PC-9 (cell line): ENCODE measurements around the gene CRACR2A. TPM values are rescaled to one million over a fixed set of nuclear protein-coding genes. Genes with fewer than 3 reads are reported as not detected.

ENCODE experiments used
- BruUV-seq: library from RNA; stranded (reverse); fragments of 400-500 nt; replicated peaks from 2 replicates; lab custom pipeline; 2021; lab: Mats Ljungman, UMichigan
- CTCF ChIA-PET: fragments of 300-600 bp; sonication (Branson Sonifier 250); formaldehyde crosslinking; loops from one replicate; lab custom pipeline; 2022; ENCODE audit warnings: antibody characterized with exemption; lab: Charles Lee
- POLR2A ChIA-PET: fragments of 300-600 bp; sonication (Branson Sonifier 250); formaldehyde crosslinking; loops from one replicate; lab custom pipeline; 2022; ENCODE audit warnings: antibody characterized with exemption; ENCODE audit not compliant: unreplicated experiment; lab: Charles Lee
- DNase-seq, 2 experiments: peaks; one replicate each; pipeline versions ENCODE4 v3.0.0 to v3.0.0-alpha.2; 2015 to 2022; ENCODE audit warnings: mixed read lengths in 1 of 2
- H2AFZ ChIP-seq: fragments of 200-600 bp; sonication (generic); 2 replicates; pipeline ENCODE4 v1.8.1; 2017; ENCODE audit warnings: antibody characterized with exemption
- H3F3A ChIP-seq: fragments of 200-600 bp; sonication (generic); 2 replicates; pipeline ENCODE4 v1.8.1; 2017; ENCODE audit warnings: antibody characterized with exemption, mild to moderate bottlenecking, low read depth; ENCODE audit not compliant: insufficient read depth
- H3K27ac ChIP-seq: fragments of 200-600 bp; sonication (generic); 2 replicates; pipeline ENCODE4 v1.6.1; 2016; ENCODE audit warnings: mixed run types
- H3K27me3 ChIP-seq: fragments of 200-600 bp; sonication (generic); 2 replicates; pipeline ENCODE4 v1.6.1; 2016; ENCODE audit warnings: low read depth, mixed run types; ENCODE audit not compliant: insufficient read depth
- H3K36me3 ChIP-seq: fragments of 200-600 bp; sonication (generic); 2 replicates; pipeline ENCODE4 v1.6.1; 2016; ENCODE audit warnings: low read depth, mixed run types
- H3K4me1 ChIP-seq: fragments of 200-600 bp; sonication (generic); replicated peaks from 2 replicates; pipeline ENCODE4 v1.6.1; 2016; ENCODE audit warnings: mixed run types; ENCODE audit not compliant: insufficient read depth
- H3K4me2 ChIP-seq: fragments of 200-600 bp; sonication (generic); 2 replicates; pipeline ENCODE4 v1.6.1; 2017; ENCODE audit warnings: mixed run types
- H3K4me3 ChIP-seq: fragments of 200-600 bp; sonication (generic); 2 replicates; pipeline ENCODE4 v1.6.1; 2016; ENCODE audit warnings: mixed run types
- H3K79me2 ChIP-seq: fragments of 200-600 bp; sonication (generic); 2 replicates; pipeline ENCODE4 v1.6.1; 2017; ENCODE audit warnings: low read depth, mixed run types
- H3K9me2 ChIP-seq: fragments of 200-600 bp; sonication (generic); 2 replicates; pipeline ENCODE4 v1.8.1; 2017; ENCODE audit warnings: mild to moderate bottlenecking; ENCODE audit not compliant: insufficient read depth
- H3K9me3 ChIP-seq: fragments of 200-600 bp; sonication (generic); 2 replicates; pipeline ENCODE4 v1.8.1; 2016; ENCODE audit warnings: low read depth; ENCODE audit not compliant: insufficient read depth
- H4K20me1 ChIP-seq: fragments of 200-600 bp; sonication (generic); 2 replicates; pipeline ENCODE4 v1.8.1; 2017; ENCODE audit not compliant: insufficient read depth
- CTCF ChIP-seq: fragments of 200-600 bp; sonication (generic); conservative IDR thresholded peaks from 2 replicates; pipeline ENCODE4 v1.6.1; 2017; ENCODE audit warnings: mixed run types, antibody characterized with exemption, mild to moderate bottlenecking, moderate library complexity
- EZH2 ChIP-seq: fragments of 200-600 bp; sonication (generic); IDR thresholded peaks from 2 replicates; pipeline ENCODE4 v1.8.0; 2017; ENCODE audit warnings: antibody characterized with exemption, low read depth
- intact Hi-C: fragments of 100-400 bp; cut with micrococcal nuclease; formaldehyde crosslinking; loops from one replicate; pipeline ENCODE4 v1.10.0; 2022; ENCODE audit not compliant: unreplicated experiment
- total RNA-seq: library from RNA; stranded (reverse); gene quantifications from 2 replicates; pipeline ENCODE4 v1.2.3, GENCODE V29; 2021

Gene CRACR2A
- total RNA-seq, 1 experiment from 2014 or later, result not detected

GRCh38 chr12:3641428-3642018 lies 111.4 kb downstream of the CRACR2A start:
- no peaks in the 10 kb centered on the region for H3K4me1 ChIP-seq
- no peak overlapping the region for H3K4me3 ChIP-seq
- ChIA-PET POLR2A (no interaction called here), CTCF (no interaction called here)
- H3K36me3 ChIP-seq, result no peaks in the 10 kb centered on the region
- H3K9me2 ChIP-seq, result no peaks in the 10 kb centered on the region
- intact Hi-C loops, result loop anchor here (10.0 kb wide), 1 partner anchor 337 kb away; no protein-coding TSS in a partner anchor
- H3K79me2 ChIP-seq, result no peaks in the 10 kb centered on the region
- H3K27me3 ChIP-seq, result peaks cover 89% of the 10 kb centered on the region
- TF ChIP-seq CTCF (no peak), EZH2 (no peak)
- no peaks in the 10 kb centered on the region for H3K9me3 ChIP-seq
- no peak overlapping the region for H3K27ac ChIP-seq
- no TSS peak for BruUV-seq
- no peaks in the 10 kb centered on the region; the same call in 1 of the 2 replicates for H4K20me1 ChIP-seq
- no peak overlapping the region for H2AFZ ChIP-seq
- H3F3A ChIP-seq, result no peaks in the 10 kb centered on the region
- DNase-seq, result no peak
- no peak overlapping the region for H3K4me2 ChIP-seq

- no peak overlapping the region for H3K4me3 ChIP-seq
- BruUV-seq, result no TSS peak
- no peaks in the 10 kb centered on the region for H3K79me2 ChIP-seq
- no peak for DNase-seq
- H3K27me3 ChIP-seq, result peaks cover 94% of the 10 kb centered on the region
- H2AFZ ChIP-seq, result no peak overlapping the region
- H3F3A ChIP-seq, result no peaks in the 10 kb centered on the region
- TF ChIP-seq CTCF (no peak), EZH2 (no peak)
- H3K9me3 ChIP-seq, result no peaks in the 10 kb centered on the region
- CTCF ChIA-PET, result no interaction called here
- no peaks in the 10 kb centered on the region for H3K36me3 ChIP-seq
- intact Hi-C loops, result no loop called here
- H3K4me2 ChIP-seq, result no peak overlapping the region
- H3K27ac ChIP-seq, result no peak overlapping the region
- no peaks in the 10 kb centered on the region for H3K9me2 ChIP-seq
- POLR2A ChIA-PET, result no interaction called here
- no peaks in the 10 kb centered on the region; the same call in 1 of the 2 replicates for H4K20me1 ChIP-seq
- H3K4me1 ChIP-seq, result no peaks in the 10 kb centered on the region
Observed at GRCh38 chr12:3636328-3636727, 116.6 kb downstream of the CRACR2A start.

- CTCF ChIA-PET, result no interaction called here
- H3K9me2 ChIP-seq, result no peaks in the 10 kb centered on the region
- DNase-seq, result no peak
Observed at GRCh38 chr12:3634348-3634747, 118.6 kb downstream of the CRACR2A start.

More at GRCh38 chr12:3634348-3634747, 118.6 kb downstream of the CRACR2A start:
- H3K27me3 ChIP-seq, result peaks cover 93% of the 10 kb centered on the region
- H4K20me1 ChIP-seq, result no peaks in the 10 kb centered on the region
- no peaks in the 10 kb centered on the region for H3K79me2 ChIP-seq
- H3K27ac ChIP-seq, result no peak overlapping the region
- H3F3A ChIP-seq, result no peaks in the 10 kb centered on the region
- H3K4me1 ChIP-seq, result no peaks in the 10 kb centered on the region
- H3K36me3 ChIP-seq, result no peaks in the 10 kb centered on the region
- intact Hi-C loops, result no loop called here
- no peaks in the 10 kb centered on the region for H3K9me3 ChIP-seq
- H3K4me2 ChIP-seq, result no peak overlapping the region
- TF ChIP-seq EZH2, result no peak
- TF ChIP-seq CTCF, result no peak
- no peak overlapping the region for H2AFZ ChIP-seq
- H3K4me3 ChIP-seq, result no peak overlapping the region
- POLR2A ChIA-PET, result no interaction called here
- BruUV-seq, result no TSS peak
